CD4-positive, alpha-beta memory T cell (primary cell): Measurements from ENCODE around the gene CSNK1G3. TPM values are rescaled to one million over a fixed set of nuclear protein-coding genes. Genes with fewer than 3 reads are reported as not detected.

ENCODE experiments used
- CTCF ChIA-PET: fragments of 350-600 bp; sonication (Branson Sonifier 250); formaldehyde crosslinking; loops from one replicate; lab custom pipeline; 2021; ENCODE audit warnings: inconsistent platforms; ENCODE audit not compliant: partially characterized antibody; lab: Charles Lee
- POLR2A ChIA-PET: fragments of 350-600 bp; sonication (Branson Sonifier 250); formaldehyde crosslinking; loops from one replicate; lab custom pipeline; 2021; ENCODE audit not compliant: partially characterized antibody; lab: Charles Lee
- DNase-seq, 5 donors: peaks; one replicate each; pipeline versions ENCODE4 v3.0.0 to v3.0.0-alpha.2; 2020 to 2022; ENCODE audit warnings: mixed read lengths in 1 of 5
- H3K27ac ChIP-seq: one replicate; pipeline ENCODE4 v1.7.0; 2013; ENCODE audit warnings: low read depth, low read length
- H3K27me3 ChIP-seq: 2 replicates; pipeline ENCODE4 v1.7.0; 2013; ENCODE audit warnings: mild to moderate bottlenecking, low read length, moderate library complexity; ENCODE audit not compliant: insufficient read depth
- H3K36me3 ChIP-seq: 2 replicates; pipeline ENCODE4 v1.7.0; 2013; ENCODE audit warnings: mild to moderate bottlenecking, low read length, moderate library complexity; ENCODE audit not compliant: insufficient read depth
- H3K4me1 ChIP-seq: 2 replicates; pipeline ENCODE4 v1.7.0; 2013; ENCODE audit warnings: mild to moderate bottlenecking, low read length, moderate library complexity; ENCODE audit not compliant: insufficient read depth
- H3K4me3 ChIP-seq, 2 donors: one replicate each; pipeline ENCODE4 v1.7.0; 2013; ENCODE audit warnings: low read length in 2 of 2, mild to moderate bottlenecking in 1 of 2
- H3K9me3 ChIP-seq, 2 donors: one replicate each; pipeline ENCODE4 v1.7.0; 2013; ENCODE audit warnings: low read length in 2 of 2, control low read depth in 1 of 2; ENCODE audit not compliant: control insufficient read depth in 1 of 2
- H3K27ac Mint-ChIP-seq, 7 donors: one replicate each; pipeline ENCODE4 v1.8.0; 2020 to 2021; ENCODE audit warnings: mixed read lengths in 7 of 7, mild to moderate bottlenecking in 6 of 7, inconsistent platforms in 3 of 7, moderate library complexity in 3 of 7
- H3K27me3 Mint-ChIP-seq, 2 donors: one replicate each; pipeline ENCODE4 v1.8.0; 2020 to 2021; ENCODE audit warnings: mixed read lengths in 2 of 2
- H3K36me3 Mint-ChIP-seq, 2 donors: one replicate each; pipeline ENCODE4 v1.8.0; 2020 to 2021; ENCODE audit warnings: mixed read lengths in 2 of 2, inconsistent platforms in 1 of 2, mild to moderate bottlenecking in 1 of 2
- H3K4me1 Mint-ChIP-seq, 4 donors: one replicate each; pipeline ENCODE4 v1.8.0; 2020 to 2021; ENCODE audit warnings: mixed read lengths in 4 of 4, mild to moderate bottlenecking in 1 of 4
- H3K4me3 Mint-ChIP-seq, 8 donors: one replicate each; pipeline ENCODE4 v1.8.0; 2020 to 2021; ENCODE audit warnings: mixed read lengths in 8 of 8, mild to moderate bottlenecking in 7 of 8, moderate library complexity in 6 of 8, inconsistent platforms in 3 of 8
- H3K9me3 Mint-ChIP-seq, 8 donors: one replicate each; pipeline ENCODE4 v1.8.0; 2020 to 2021; ENCODE audit warnings: mixed read lengths in 8 of 8, mild to moderate bottlenecking in 5 of 8, inconsistent platforms in 3 of 8, moderate library complexity in 1 of 8
- intact Hi-C: fragments of 100-400 bp; cut with micrococcal nuclease; formaldehyde crosslinking; loops from one replicate; pipeline ENCODE4 v1.15.1; 2023
- polyA plus RNA-seq, 2 donors: library from polyadenylated mRNA; unstranded; fragments of 300-500 nt; fragmentation: Illumina TruSeq; gene quantifications; one replicate each; pipeline ENCODE4 v1.2.3, GENCODE V29; 2021
- total RNA-seq, 2 experiments: library from RNA; stranded (reverse); gene quantifications; one replicate each; pipeline ENCODE4 v1.2.3, GENCODE V29; 2021

CSNK1G3 gene
- total and polyA plus RNA-seq, 4 experiments from 2014 or later = 23.2 to 93.0 (median 56.5) TPM

- ChIA-PET POLR2A (no interaction called here), CTCF (interaction anchor here (1.1 kb wide), 1 partner anchor 11 kb away, joined by 3 read pairs; no protein-coding TSS in a partner anchor)
- H3K9me3 ChIP-seq = no peaks in the 10 kb centered on the region
- Mint-ChIP-seq H3K9me3 (no peaks in the 10 kb centered on the region), H3K36me3 (peaks cover 15 to 34% of the 10 kb centered on the region in 2 donors), H3K27ac (no peak overlapping the region), H3K4me3 (no peak overlapping the region), H3K27me3 (no peaks in the 10 kb centered on the region), H3K4me1 (no peaks in the 10 kb centered on the region)
- no peaks in the 10 kb centered on the region for H3K27me3 ChIP-seq
- no peaks in the 10 kb centered on the region for H3K36me3 ChIP-seq
- H3K4me1 ChIP-seq = no peaks in the 10 kb centered on the region
- H3K4me3 ChIP-seq = no peak overlapping the region
- intact Hi-C loops = no loop called here
- no peak overlapping the region for H3K27ac ChIP-seq
- no peak for DNase-seq
Measured at GRCh38 chr5:123599171-123599570, 87.2 kb downstream of the CSNK1G3 start.

- H3K27me3 ChIP-seq = no peaks in the 10 kb centered on the region
- Mint-ChIP-seq H3K27ac (peak overlapping the region in 3 of 7 donors; percentile 25 to 77 (median 26)), H3K4me3 (no peak overlapping the region), H3K4me1 (peaks cover 0 to 1% (median 0%) of the 10 kb centered on the region in 4 donors), H3K9me3 (no peaks in the 10 kb centered on the region), H3K27me3 (no peaks in the 10 kb centered on the region), H3K36me3 (peaks cover 14 to 30% of the 10 kb centered on the region in 2 donors)
- intact Hi-C loops = no loop called here
- ChIA-PET POLR2A (no interaction called here), CTCF (no interaction called here)
- H3K36me3 ChIP-seq = no peaks in the 10 kb centered on the region
- H3K4me1 ChIP-seq = no peaks in the 10 kb centered on the region
- H3K9me3 ChIP-seq = no peaks in the 10 kb centered on the region
- no peak overlapping the region for H3K27ac ChIP-seq
- no peak for DNase-seq
- H3K4me3 ChIP-seq = no peak overlapping the region
Measured at GRCh38 chr5:123601610-123602009, 89.6 kb downstream of the CSNK1G3 start.

- Mint-ChIP-seq H3K9me3 (no peaks in the 10 kb centered on the region), H3K4me3 (no peak overlapping the region), H3K36me3 (peaks cover 3 to 29% of the 10 kb centered on the region in 2 donors), H3K27ac (no peak overlapping the region), H3K4me1 (peaks cover 0 to 5% (median 2%) of the 10 kb centered on the region in 4 donors), H3K27me3 (no peaks in the 10 kb centered on the region)
- Histone ChIP-seq H3K4me1 (no peaks in the 10 kb centered on the region), H3K4me3 (no peak overlapping the region), H3K36me3 (no peaks in the 10 kb centered on the region), H3K27ac (no peak overlapping the region), H3K27me3 (no peaks in the 10 kb centered on the region), H3K9me3 (no peaks in the 10 kb centered on the region)
- ChIA-PET POLR2A (no interaction called here), CTCF (interaction anchor here (1.3 to 2.5 kb wide), 3 partner anchors 25 to 234 kb away, joined by 3 to 10 read pairs (median 4); partner anchors contain the start of gene CEP120)
- DNase-seq = no peak
- intact Hi-C loops = no loop called here
Measured at GRCh38 chr5:123605822-123606221, 93.8 kb downstream of the CSNK1G3 start.

- DNase-seq = no peak
- Histone ChIP-seq H3K36me3 (peaks cover 5% of the 10 kb centered on the region), H3K27me3 (no peaks in the 10 kb centered on the region), H3K4me1 (no peaks in the 10 kb centered on the region), H3K9me3 (no peaks in the 10 kb centered on the region), H3K27ac (no peak overlapping the region), H3K4me3 (no peak overlapping the region)
- Mint-ChIP-seq H3K9me3 (no peaks in the 10 kb centered on the region), H3K4me1 (peaks cover 0 to 6% (median 2%) of the 10 kb centered on the region in 4 donors), H3K4me3 (no peak overlapping the region), H3K27me3 (no peaks in the 10 kb centered on the region), H3K36me3 (peaks cover 19 to 29% of the 10 kb centered on the region in 2 donors), H3K27ac (peak overlapping the region; percentile 2 to 90 (median 68))
- CTCF ChIA-PET = interaction anchor here (1.0 to 2.8 kb wide), 16 partner anchors 11 to 905 kb away, joined by 3 to 30 read pairs (median 4); partner anchors contain the start of gene CEP120
- intact Hi-C loops = loop anchor here (5.0 kb wide), 2 partner anchors 98 to 1093 kb away; partner anchors contain the start of gene CSNK1G3
- POLR2A ChIA-PET = interaction anchor here (0.8 to 3.1 kb wide), 2 partner anchors 98 to 187 kb away, joined by 3 to 36 read pairs; partner anchors contain the start of genes CEP120 and CSNK1G3
Measured at GRCh38 chr5:123610209-123610608, 98.2 kb downstream of the CSNK1G3 start.

- peak; percentile 47 to 60 (median 56) for DNase-seq
- peaks cover 22 to 34% of the 10 kb centered on the region in 2 donors for H3K36me3 Mint-ChIP-seq
- intact Hi-C loops = loop anchor here (1.0 to 5.0 kb wide), 5 partner anchors 99 to 1094 kb away; partner anchors contain the start of genes CEP120 and CSNK1G3
- no peaks in the 10 kb centered on the region for H3K4me1 ChIP-seq
- no peaks in the 10 kb centered on the region for H3K9me3 Mint-ChIP-seq
- CTCF ChIA-PET = interaction anchor here (0.8 to 2.8 kb wide), 22 partner anchors 10 to 906 kb away, joined by 3 to 30 read pairs (median 3); partner anchors contain the start of gene CEP120
- H3K9me3 ChIP-seq = no peaks in the 10 kb centered on the region
- POLR2A ChIA-PET = interaction anchor here (0.8 to 3.1 kb wide), 2 partner anchors 99 to 188 kb away, joined by 3 to 36 read pairs; partner anchors contain the start of genes CEP120 and CSNK1G3
- no peak overlapping the region for H3K4me3 ChIP-seq
- H3K4me1 Mint-ChIP-seq = peaks cover 0 to 6% (median 2%) of the 10 kb centered on the region in 4 donors
- H3K27me3 ChIP-seq = no peaks in the 10 kb centered on the region
- H3K27ac Mint-ChIP-seq = peak overlapping the region in 4 of 7 donors; percentile 58 to 90 (median 90)
- peaks cover 8% of the 10 kb centered on the region for H3K36me3 ChIP-seq
- no peaks in the 10 kb centered on the region for H3K27me3 Mint-ChIP-seq
- H3K27ac ChIP-seq = no peak overlapping the region
- H3K4me3 Mint-ChIP-seq = no peak overlapping the region
Measured at GRCh38 chr5:123610665-123611405, 98.9 kb downstream of the CSNK1G3 start.

- peaks cover 8% of the 10 kb centered on the region for H3K36me3 ChIP-seq
- no peaks in the 10 kb centered on the region for H3K9me3 ChIP-seq
- H3K4me1 Mint-ChIP-seq = peaks cover 0 to 6% (median 2%) of the 10 kb centered on the region in 4 donors
- ChIA-PET POLR2A (interaction anchor here (3.1 kb wide), 1 partner anchor 188 kb away, joined by 36 read pairs; the partner anchor contains the start of gene CEP120), CTCF (interaction anchor here (0.8 to 2.8 kb wide), 18 partner anchors 10 to 906 kb away, joined by 3 to 30 read pairs (median 4); partner anchors contain the start of genes CEP120 and CSNK1G3)
- no peak overlapping the region for H3K27ac Mint-ChIP-seq
- H3K4me1 ChIP-seq = no peaks in the 10 kb centered on the region
- no peaks in the 10 kb centered on the region for H3K27me3 Mint-ChIP-seq
- peak in 1 of 5 donors; percentile 3 for DNase-seq
- no peaks in the 10 kb centered on the region for H3K9me3 Mint-ChIP-seq
- no peaks in the 10 kb centered on the region for H3K27me3 ChIP-seq
- intact Hi-C loops = loop anchor here (1.0 to 5.0 kb wide), 5 partner anchors 99 to 1094 kb away; partner anchors contain the start of genes CEP120 and CSNK1G3
- peaks cover 22 to 34% of the 10 kb centered on the region in 2 donors for H3K36me3 Mint-ChIP-seq
- no peak overlapping the region for H3K4me3 ChIP-seq
- H3K4me3 Mint-ChIP-seq = no peak overlapping the region
- H3K27ac ChIP-seq = no peak overlapping the region
Measured at GRCh38 chr5:123611406-123611709, 99.4 kb downstream of the CSNK1G3 start.

GRCh38 chr5:123617561-123617960, 105.6 kb downstream of the CSNK1G3 start:
- Mint-ChIP-seq H3K27me3 (no peaks in the 10 kb centered on the region), H3K4me1 (no peaks in the 10 kb centered on the region), H3K36me3 (peaks cover 28 to 29% of the 10 kb centered on the region in 2 donors), H3K27ac (no peak overlapping the region), H3K9me3 (no peaks in the 10 kb centered on the region), H3K4me3 (no peak overlapping the region)
- CTCF ChIA-PET = no interaction called here
- DNase-seq = no peak
- Histone ChIP-seq H3K27me3 (no peaks in the 10 kb centered on the region), H3K27ac (no peak overlapping the region), H3K4me3 (no peak overlapping the region), H3K4me1 (no peaks in the 10 kb centered on the region), H3K36me3 (peaks cover 8% of the 10 kb centered on the region), H3K9me3 (no peaks in the 10 kb centered on the region)
- POLR2A ChIA-PET = no interaction called here
- intact Hi-C loops = loop anchor here (5.0 kb wide), 1 partner anchor 1435 kb away; no protein-coding TSS in a partner anchor
